GM18499 (cell line): ENCODE data around the gene IMPDH1.

Experiments used
- ATAC-seq: cut with Tn5 transposase; IDR thresholded peaks from one replicate; pipeline ENCODE4 v1.9.1; 2021; ENCODE audit warnings: moderate number of reproducible peaks; ENCODE audit not compliant: insufficient read depth, unreplicated experiment

The IMPDH1 gene

GRCh38 chr7:128364166-128364870 is 45.5 kb downstream of the IMPDH1 start:
- no peak for ATAC-seq

- ATAC-seq, result no peak
Observed at GRCh38 chr7:128363261-128363721, 46.5 kb downstream of the IMPDH1 start.

GRCh38 chr7:128362670-128363069 is 47.1 kb downstream of the IMPDH1 start:
- no peak for ATAC-seq

GRCh38 chr7:128361411-128362379 is 48.1 kb downstream of the IMPDH1 start, which contains the start of gene PRRT4:
Gene PRRT4 (minus strand): TSS chr7:128361690.
- ATAC-seq, result no peak

- no peak for ATAC-seq
Observed at GRCh38 chr7:128360359-128360678, 49.5 kb downstream of the IMPDH1 start.

- no peak for ATAC-seq
Observed at GRCh38 chr7:128359939-128360338, 49.8 kb downstream of the IMPDH1 start.

GRCh38 chr7:128359336-128359735 is 50.4 kb downstream of the IMPDH1 start:
- no peak for ATAC-seq

GRCh38 chr7:128358233-128358632 is 51.5 kb downstream of the IMPDH1 start:
- no peak for ATAC-seq

- ATAC-seq, result no peak
Observed at GRCh38 chr7:128357217-128357613, 52.6 kb downstream of the IMPDH1 start.

- no peak for ATAC-seq
Observed at GRCh38 chr7:128356546-128357216, 53.1 kb downstream of the IMPDH1 start.

- ATAC-seq, result no peak
Observed at GRCh38 chr7:128353610-128354009, 56.2 kb downstream of the IMPDH1 start.

GRCh38 chr7:128353189-128353588 is 56.6 kb downstream of the IMPDH1 start:
- no peak for ATAC-seq

GRCh38 chr7:128352636-128353035 is 57.1 kb downstream of the IMPDH1 start:
- ATAC-seq, result no peak

GRCh38 chr7:128352153-128352537 is 57.6 kb downstream of the IMPDH1 start:
- no peak for ATAC-seq

- ATAC-seq, result no peak
Observed at GRCh38 chr7:128351296-128352152, 58.3 kb downstream of the IMPDH1 start.

- no peak for ATAC-seq
Observed at GRCh38 chr7:128350708-128351295, 59.0 kb downstream of the IMPDH1 start.

- no peak for ATAC-seq
Observed at GRCh38 chr7:128349466-128349825, 60.3 kb downstream of the IMPDH1 start.

GRCh38 chr7:128347647-128348097 is 62.1 kb downstream of the IMPDH1 start:
- no peak for ATAC-seq

GRCh38 chr7:128344431-128344774 is 65.4 kb downstream of the IMPDH1 start:
- no peak for ATAC-seq
